ENCODE measurements around the gene ARHGAP26.

Gene ARHGAP26

GRCh38 chr5:143245929-143246561, 475.9 kb downstream of the ARHGAP26 start:
- DNase-seq (ENCODE audit: low spot score): no peak

- no peak for DNase-seq (ENCODE audit: low spot score)
Observed at GRCh38 chr5:143247134-143247815, 477.1 kb downstream of the ARHGAP26 start.

GRCh38 chr5:143248391-143248790, 478.2 kb downstream of the ARHGAP26 start:
- DNase-seq (ENCODE audit: low spot score): no peak

- no peak for DNase-seq (ENCODE audit: low spot score)
Observed at GRCh38 chr5:143248822-143249579, 478.8 kb downstream of the ARHGAP26 start.

GRCh38 chr5:143249851-143250250, 479.7 kb downstream of the ARHGAP26 start:
- DNase-seq (ENCODE audit: low spot score): no peak

- DNase-seq (ENCODE audit: low spot score): no peak
Observed at GRCh38 chr5:143251190-143251589, 481.0 kb downstream of the ARHGAP26 start.

- DNase-seq (ENCODE audit: low spot score): no peak
Observed at GRCh38 chr5:143251946-143252345, 481.8 kb downstream of the ARHGAP26 start.

GRCh38 chr5:143254819-143255218, 484.6 kb downstream of the ARHGAP26 start:
- DNase-seq (ENCODE audit: low spot score): no peak

GRCh38 chr5:143258559-143259253, 488.5 kb downstream of the ARHGAP26 start:
- DNase-seq (ENCODE audit: low spot score): no peak

GRCh38 chr5:143259254-143259605, 489.1 kb downstream of the ARHGAP26 start:
- no peak for DNase-seq (ENCODE audit: low spot score)

- DNase-seq (ENCODE audit: low spot score): no peak
Observed at GRCh38 chr5:143261748-143262392, 491.7 kb downstream of the ARHGAP26 start.

- DNase-seq (ENCODE audit: low spot score): no peak
Observed at GRCh38 chr5:143262393-143263174, 492.4 kb downstream of the ARHGAP26 start.

GRCh38 chr5:143263272-143263810, 493.2 kb downstream of the ARHGAP26 start:
- DNase-seq (ENCODE audit: low spot score): no peak

- DNase-seq (ENCODE audit: low spot score): no peak
Observed at GRCh38 chr5:143265995-143266394, 495.8 kb downstream of the ARHGAP26 start.

- no peak for DNase-seq (ENCODE audit: low spot score)
Observed at GRCh38 chr5:143267186-143267585, 497.0 kb downstream of the ARHGAP26 start.

GRCh38 chr5:143268388-143268787, 498.2 kb downstream of the ARHGAP26 start:
- no peak for DNase-seq (ENCODE audit: low spot score)

GRCh38 chr5:143271431-143271830, 501.3 kb downstream of the ARHGAP26 start:
- DNase-seq (ENCODE audit: low spot score): no peak

- no peak for DNase-seq (ENCODE audit: low spot score)
Observed at GRCh38 chr5:143274952-143275351, 504.8 kb downstream of the ARHGAP26 start.

- DNase-seq (ENCODE audit: low spot score): no peak
Observed at GRCh38 chr5:143275512-143276363, 505.6 kb downstream of the ARHGAP26 start.

GRCh38 chr5:143277536-143277935, 507.4 kb downstream of the ARHGAP26 start:
- no peak for DNase-seq (ENCODE audit: low spot score)
